ENCODE results near the gene OSBP.

- no peak for TF ChIP-seq POLR2A (IDR thresholded peaks at IDR 0.05)
- TF ChIP-seq, protein P1, sequence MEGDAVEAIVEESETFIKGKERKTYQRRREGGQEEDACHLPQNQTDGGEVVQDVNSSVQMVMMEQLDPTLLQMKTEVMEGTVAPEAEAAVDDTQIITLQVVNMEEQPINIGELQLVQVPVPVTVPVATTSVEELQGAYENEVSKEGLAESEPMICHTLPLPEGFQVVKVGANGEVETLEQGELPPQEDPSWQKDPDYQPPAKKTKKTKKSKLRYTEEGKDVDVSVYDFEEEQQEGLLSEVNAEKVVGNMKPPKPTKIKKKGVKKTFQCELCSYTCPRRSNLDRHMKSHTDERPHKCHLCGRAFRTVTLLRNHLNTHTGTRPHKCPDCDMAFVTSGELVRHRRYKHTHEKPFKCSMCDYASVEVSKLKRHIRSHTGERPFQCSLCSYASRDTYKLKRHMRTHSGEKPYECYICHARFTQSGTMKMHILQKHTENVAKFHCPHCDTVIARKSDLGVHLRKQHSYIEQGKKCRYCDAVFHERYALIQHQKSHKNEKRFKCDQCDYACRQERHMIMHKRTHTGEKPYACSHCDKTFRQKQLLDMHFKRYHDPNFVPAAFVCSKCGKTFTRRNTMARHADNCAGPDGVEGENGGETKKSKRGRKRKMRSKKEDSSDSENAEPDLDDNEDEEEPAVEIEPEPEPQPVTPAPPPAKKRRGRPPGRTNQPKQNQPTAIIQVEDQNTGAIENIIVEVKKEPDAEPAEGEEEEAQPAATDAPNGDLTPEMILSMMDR (IDR thresholded peaks at IDR 0.05), result no peak
- no peak for TF ChIP-seq EP300 (IDR thresholded peaks at IDR 0.05)
- TF ChIP-seq POLR2AphosphoS5 (IDR thresholded peaks at IDR 0.05), result no peak
These were observed 73.3 kb downstream of the OSBP start for GRCh38 chr11:59542142-59542810.

All from stomach (tissue), 4 donors.